IMR-90 (cell line): ENCODE data around the gene TMEM184B. TPM values are rescaled to one million over a fixed set of nuclear protein-coding genes. Genes with fewer than 3 reads are reported as not detected.

Experiments used
- ATAC-seq: fragments of 200-7000 bp; cut with Tn5 transposase; 2 replicates; pipeline ENCODE4 v1.9.1; 2020; ENCODE audit warnings: low read depth, mild to moderate bottlenecking, moderate library complexity
- BruUV-seq: library from RNA; stranded (reverse); fragments of 400-500 nt; replicated peaks from 2 replicates; lab custom pipeline; 2021; lab: Mats Ljungman, UMichigan
- CTCF ChIA-PET: fragments of 300-600 bp; formaldehyde crosslinking; extraction: SDS; loops from one replicate; lab custom pipeline; 2021; ENCODE audit warnings: antibody characterized with exemption; lab: Yijun Ruan, JAX
- POLR2A ChIA-PET: fragments of 300-600 bp; sonication (Branson Sonifier 250); formaldehyde crosslinking; loops from one replicate; lab custom pipeline; 2022; ENCODE audit warnings: antibody characterized with exemption; ENCODE audit not compliant: unreplicated experiment; lab: Charles Lee
- DNase-seq: peaks from one replicate; pipeline ENCODE4 v3.0.0; 2013
- H2AFZ ChIP-seq: replicated peaks from 2 replicates; pipeline ENCODE3; 2013; ENCODE audit warnings: low read length, mild to moderate bottlenecking; ENCODE audit not compliant: poor library complexity
- H2AK5ac ChIP-seq: 2 replicates; pipeline ENCODE4 v1.6.1; 2013; ENCODE audit warnings: low read depth, low read length, inconsistent platforms
- H2AK9ac ChIP-seq: replicated peaks from 2 replicates; pipeline ENCODE3; 2013; ENCODE audit warnings: mild to moderate bottlenecking, low read depth, low read length, moderate library complexity; ENCODE audit not compliant: poor library complexity
- H2BK120ac ChIP-seq: 2 replicates; pipeline ENCODE4 v1.6.1; 2013; ENCODE audit warnings: low read depth, low read length, inconsistent platforms
- H2BK15ac ChIP-seq: 3 replicates; pipeline ENCODE4 v1.6.1; 2013; ENCODE audit warnings: low read depth, low read length, inconsistent platforms
- H2BK20ac ChIP-seq: 2 replicates; pipeline ENCODE4 v1.6.1; 2013; ENCODE audit warnings: low read depth, mild to moderate bottlenecking, inconsistent platforms, low read length, moderate library complexity
- H2BK5ac ChIP-seq: 2 replicates; pipeline ENCODE4 v1.6.1; 2013; ENCODE audit warnings: mild to moderate bottlenecking, low read depth, low read length, inconsistent platforms; ENCODE audit not compliant: poor library complexity, severe bottlenecking
- H3K14ac ChIP-seq: replicated peaks from 2 replicates; pipeline ENCODE4 v1.6.1; 2013; ENCODE audit warnings: low read depth, low read length, inconsistent platforms
- H3K18ac ChIP-seq: 2 replicates; pipeline ENCODE4 v1.6.1; 2013; ENCODE audit warnings: low read depth, low read length, control low read depth
- H3K23ac ChIP-seq: 2 replicates; pipeline ENCODE4 v1.6.1; 2013; ENCODE audit warnings: low read depth, low read length, inconsistent platforms
- H3K27ac ChIP-seq: 2 replicates; pipeline ENCODE4 v1.5.1; 2013; ENCODE audit warnings: mild to moderate bottlenecking, control low read depth, low read length; ENCODE audit not compliant: insufficient read depth
- H3K27me3 ChIP-seq: 2 replicates; pipeline ENCODE4 v1.6.1; 2013; ENCODE audit warnings: low read length; ENCODE audit not compliant: control insufficient read depth, insufficient read depth
- H3K36me3 ChIP-seq: 2 replicates; pipeline ENCODE4 v1.6.1; 2013; ENCODE audit warnings: low read length, mixed read lengths; ENCODE audit not compliant: control insufficient read depth, insufficient read depth
- H3K4ac ChIP-seq: 2 replicates; pipeline ENCODE4 v1.6.1; 2013; ENCODE audit warnings: low read depth, low read length, inconsistent platforms
- H3K4me1 ChIP-seq: 2 replicates; pipeline ENCODE4 v1.6.1; 2013; ENCODE audit warnings: low read length, mixed read lengths; ENCODE audit not compliant: control insufficient read depth, insufficient read depth
- H3K4me2 ChIP-seq: 2 replicates; pipeline ENCODE4 v1.6.1; 2013; ENCODE audit warnings: low read depth, mild to moderate bottlenecking, control low read depth, low read length, moderate library complexity
- H3K4me3 ChIP-seq: 2 replicates; pipeline ENCODE4 v1.5.1; 2013; ENCODE audit warnings: low read depth, mild to moderate bottlenecking, control low read depth, low read length, moderate library complexity; ENCODE audit not compliant: insufficient read depth
- H3K56ac ChIP-seq: 2 replicates; pipeline ENCODE4 v1.6.1; 2013; ENCODE audit warnings: low read length, inconsistent platforms; ENCODE audit not compliant: insufficient read depth; ENCODE audit errors: extremely low read depth
- H3K79me1 ChIP-seq, 2 experiments: 2 replicates each; pipeline ENCODE4 v1.6.1; 2013; ENCODE audit warnings: low read length in 2 of 2, inconsistent platforms in 1 of 2, low read depth in 1 of 2
- H3K9ac ChIP-seq: 2 replicates; pipeline ENCODE4 v1.6.1; 2013; ENCODE audit warnings: low read depth, low read length, control low read depth
- H3K9me1 ChIP-seq: 2 replicates; pipeline ENCODE4 v1.6.1; 2013; ENCODE audit warnings: low read length, inconsistent platforms; ENCODE audit not compliant: insufficient read depth
- H3K9me3 ChIP-seq: 2 replicates; pipeline ENCODE4 v1.6.1; 2013; ENCODE audit warnings: low read length; ENCODE audit not compliant: control insufficient read depth, insufficient read depth
- H4K20me1 ChIP-seq: 2 replicates; pipeline ENCODE4 v1.6.1; 2013; ENCODE audit warnings: low read length, inconsistent platforms; ENCODE audit not compliant: insufficient read depth
- H4K5ac ChIP-seq: 2 replicates; pipeline ENCODE4 v1.6.1; 2013; ENCODE audit warnings: mild to moderate bottlenecking, low read depth, low read length, control low read depth
- H4K8ac ChIP-seq, 2 experiments: 2 replicates each; pipeline ENCODE4 v1.6.1; 2013; ENCODE audit warnings: low read depth in 2 of 2, low read length in 2 of 2, control low read depth in 1 of 2, inconsistent platforms in 1 of 2
- H4K91ac ChIP-seq: 2 replicates; pipeline ENCODE4 v1.6.1; 2013; ENCODE audit warnings: low read depth, low read length, inconsistent platforms; ENCODE audit not compliant: insufficient read depth
- BHLHE40 ChIP-seq: fragments of 150-350 bp; IDR thresholded peaks from 2 replicates; pipeline ENCODE4 v1.6.1; 2016; ENCODE audit warnings: mild to moderate bottlenecking, low read depth, low read length
- CEBPB ChIP-seq: IDR thresholded peaks from 2 replicates; pipeline ENCODE4 v1.6.1; 2012; ENCODE audit warnings: low read depth, low read length, improper control_type of control experiment
- CHD1 ChIP-seq: IDR thresholded peaks from 2 replicates; pipeline ENCODE4 v1.6.1; 2012; ENCODE audit warnings: low read depth, low read length, improper control_type of control experiment
- FOS ChIP-seq: fragments of 150-350 bp; IDR thresholded peaks from 2 replicates; pipeline ENCODE4 v1.6.1; 2016; ENCODE audit warnings: low read depth, low read length
- MAFK ChIP-seq: IDR thresholded peaks from 2 replicates; pipeline ENCODE4 v1.6.1; 2012; ENCODE audit warnings: low read depth, low read length, improper control_type of control experiment
- MAZ ChIP-seq: IDR thresholded peaks from 2 replicates; pipeline ENCODE4 v1.6.1; 2012; ENCODE audit warnings: low read depth, mild to moderate bottlenecking, low read length, improper control_type of control experiment, moderate library complexity, borderline replicate concordance
- MXI1 ChIP-seq: IDR thresholded peaks from 2 replicates; pipeline ENCODE4 v1.6.1; 2012; ENCODE audit warnings: low read depth, mild to moderate bottlenecking, low read length, moderate library complexity, borderline replicate concordance
- NFE2L2 ChIP-seq: fragments of 150-350 bp; IDR thresholded peaks from 2 replicates; pipeline ENCODE4 v1.6.1; 2016; ENCODE audit warnings: low read depth, mild to moderate bottlenecking, low read length
- POLR2A ChIP-seq: IDR thresholded peaks from 2 replicates; pipeline ENCODE4 v1.6.1; 2012; ENCODE audit warnings: mild to moderate bottlenecking, low read depth, low read length
- RFX5 ChIP-seq: IDR thresholded peaks from 2 replicates; pipeline ENCODE4 v1.8.0; 2012; ENCODE audit warnings: low read depth, mild to moderate bottlenecking, low read length, moderate library complexity
- SMC3 ChIP-seq: fragments of 150-350 bp; IDR thresholded peaks from 2 replicates; pipeline ENCODE4 v1.6.1; 2016; ENCODE audit warnings: low read depth, mild to moderate bottlenecking, antibody characterized with exemption, low read length, moderate library complexity
- WGBS, 2 experiments: methylation state at CpG; one replicate each; pipeline versions ENCODE4 v1.1.5 to v1.1.7; 2013; ENCODE audit warnings: missing lambda C conversion rate in 2 of 2; ENCODE audit not compliant: insufficient read length in 1 of 2; ENCODE audit errors: extremely low coverage in 2 of 2; 5-methylcytosine and 5-hydroxymethylcytosine counted together
- dilution Hi-C: fragments of 300-500 bp; cut with HindIII; formaldehyde crosslinking; loops from one replicate; pipeline ENCODE4 v1.14.3; 2018; ENCODE audit warnings: low sequenced_read_pairs; ENCODE audit not compliant: unreplicated experiment
- in situ Hi-C: fragments of 300-500 bp; cut with MboI; formaldehyde crosslinking; loops from 3 replicates; pipeline ENCODE4 v1.14.3; 2019; ENCODE audit warnings: low sequenced_read_pairs, inconsistent platforms, mixed read lengths
- intact Hi-C: fragments of 100-400 bp; cut with micrococcal nuclease; formaldehyde crosslinking; loops from 2 replicates; pipeline ENCODE4 v1.10.0; 2022
- polyA plus RNA-seq, 3 experiments: library from polyadenylated mRNA; depleted of rRNA; stranded (reverse); fragments of >200 nt; gene quantifications; 2 replicates each; pipeline ENCODE4 v1.2.3, GENCODE V29; 2012; ENCODE audit warnings: low replicate concordance in 1 of 3
- total RNA-seq: library from RNA; depleted of rRNA; stranded (reverse); fragments of >200 nt; gene quantifications from 2 replicates; pipeline ENCODE4 v1.2.3, GENCODE V29; 2012
- TF ChIP-seq, protein P1 (sequence below): fragments of 150-350 bp; IDR thresholded peaks from 2 replicates; pipeline ENCODE4 v1.6.1; 2016; ENCODE audit warnings: low read depth, mild to moderate bottlenecking, low read length, moderate library complexity, borderline replicate concordance
- TF ChIP-seq, protein P2 (sequence below): conservative IDR thresholded peaks from 2 replicates; pipeline ENCODE4 v1.5.1; 2012; ENCODE audit warnings: mild to moderate bottlenecking, low read depth, low read length, improper control_type of control experiment
- TF ChIP-seq, protein P3 (sequence below): fragments of 150-350 bp; IDR thresholded peaks from 2 replicates; pipeline ENCODE4 v1.6.1; 2017; ENCODE audit warnings: mild to moderate bottlenecking, antibody characterized with exemption, low read length, low read depth

TMEM184B gene
- total and polyA plus RNA-seq, 2 of the 4 experiments (the other 2 are of a cell fraction): 9.1 to 81.1 TPM

GRCh38 chr22:38171927-38172831 is 100.6 kb downstream of the TMEM184B start:
- Histone ChIP-seq H3K4me2 (0 out of 2 replicates have a peak overlapping the region, but pooled peaks have one; percentile 14), H2BK120ac (peak overlapping the region; percentile 68), H4K91ac (peak overlapping the region; percentile 81), H2AK9ac (peak overlapping the region; percentile 25), H2AFZ (peak overlapping the region; percentile 79), H4K8ac (peak overlapping the region; percentile 43 to 79; a peak in 3 of 4 replicates), H3K9me3 (no peaks in the 10 kb centered on the region), H3K4me3 (no peak overlapping the region), H3K9me1 (peaks cover 25% of the 10 kb centered on the region), H4K20me1 (no peaks in the 10 kb centered on the region), H2AK5ac (peak overlapping the region; percentile 82), H3K14ac (peak overlapping the region; percentile 17; the same call in 1 of the 2 replicates), H3K27ac (peak overlapping the region; percentile 30), H3K56ac (no peak overlapping the region), H3K36me3 (no peaks in the 10 kb centered on the region), H3K18ac (peak overlapping the region; percentile 47; the same call in 1 of the 2 replicates), H4K5ac (peak overlapping the region; percentile 69), H3K4me1 (peaks cover 25% of the 10 kb centered on the region), H3K23ac (no peak overlapping the region), H2BK5ac (no peak overlapping the region), H3K9ac (no peak overlapping the region), H2BK20ac (peak overlapping the region; percentile 57), H3K27me3 (no peaks in the 10 kb centered on the region), H3K4ac (peak overlapping the region; percentile 58), H3K79me1 (peaks cover 0 to 22% of the 10 kb centered on the region in 2 experiments; a peak in 2 of 4 replicates), H2BK15ac (peak overlapping the region; percentile 83; the same call in 2 of the 3 replicates)
- 53% methylated on average over 4 of the region's 16 CpGs; no CpG with 5 or more reads in 1 of the 2 experiments for WGBS, 2 experiments
- CTCF ChIA-PET: no interaction called here
- in situ Hi-C loops: no loop called here
- BruUV-seq: no TSS peak
- DNase-seq (peak; percentile 51), ATAC-seq (peak; percentile 19)
- dilution Hi-C loops: no loop called here
- POLR2A ChIA-PET: no interaction called here
- intact Hi-C loops: no loop called here
- no peak for TF ChIP-seq BHLHE40
- no peak for TF ChIP-seq NFE2L2
- TF ChIP-seq MAZ: no peak
- no peak for TF ChIP-seq FOS
- no peak for TF ChIP-seq RFX5
- TF ChIP-seq, protein P1, sequence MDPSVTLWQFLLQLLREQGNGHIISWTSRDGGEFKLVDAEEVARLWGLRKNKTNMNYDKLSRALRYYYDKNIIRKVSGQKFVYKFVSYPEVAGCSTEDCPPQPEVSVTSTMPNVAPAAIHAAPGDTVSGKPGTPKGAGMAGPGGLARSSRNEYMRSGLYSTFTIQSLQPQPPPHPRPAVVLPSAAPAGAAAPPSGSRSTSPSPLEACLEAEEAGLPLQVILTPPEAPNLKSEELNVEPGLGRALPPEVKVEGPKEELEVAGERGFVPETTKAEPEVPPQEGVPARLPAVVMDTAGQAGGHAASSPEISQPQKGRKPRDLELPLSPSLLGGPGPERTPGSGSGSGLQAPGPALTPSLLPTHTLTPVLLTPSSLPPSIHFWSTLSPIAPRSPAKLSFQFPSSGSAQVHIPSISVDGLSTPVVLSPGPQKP: no peak
- TF ChIP-seq POLR2A: no peak
- TF ChIP-seq, protein P2, sequence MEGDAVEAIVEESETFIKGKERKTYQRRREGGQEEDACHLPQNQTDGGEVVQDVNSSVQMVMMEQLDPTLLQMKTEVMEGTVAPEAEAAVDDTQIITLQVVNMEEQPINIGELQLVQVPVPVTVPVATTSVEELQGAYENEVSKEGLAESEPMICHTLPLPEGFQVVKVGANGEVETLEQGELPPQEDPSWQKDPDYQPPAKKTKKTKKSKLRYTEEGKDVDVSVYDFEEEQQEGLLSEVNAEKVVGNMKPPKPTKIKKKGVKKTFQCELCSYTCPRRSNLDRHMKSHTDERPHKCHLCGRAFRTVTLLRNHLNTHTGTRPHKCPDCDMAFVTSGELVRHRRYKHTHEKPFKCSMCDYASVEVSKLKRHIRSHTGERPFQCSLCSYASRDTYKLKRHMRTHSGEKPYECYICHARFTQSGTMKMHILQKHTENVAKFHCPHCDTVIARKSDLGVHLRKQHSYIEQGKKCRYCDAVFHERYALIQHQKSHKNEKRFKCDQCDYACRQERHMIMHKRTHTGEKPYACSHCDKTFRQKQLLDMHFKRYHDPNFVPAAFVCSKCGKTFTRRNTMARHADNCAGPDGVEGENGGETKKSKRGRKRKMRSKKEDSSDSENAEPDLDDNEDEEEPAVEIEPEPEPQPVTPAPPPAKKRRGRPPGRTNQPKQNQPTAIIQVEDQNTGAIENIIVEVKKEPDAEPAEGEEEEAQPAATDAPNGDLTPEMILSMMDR: no peak
- no peak for TF ChIP-seq CEBPB
- TF ChIP-seq, protein P3, sequence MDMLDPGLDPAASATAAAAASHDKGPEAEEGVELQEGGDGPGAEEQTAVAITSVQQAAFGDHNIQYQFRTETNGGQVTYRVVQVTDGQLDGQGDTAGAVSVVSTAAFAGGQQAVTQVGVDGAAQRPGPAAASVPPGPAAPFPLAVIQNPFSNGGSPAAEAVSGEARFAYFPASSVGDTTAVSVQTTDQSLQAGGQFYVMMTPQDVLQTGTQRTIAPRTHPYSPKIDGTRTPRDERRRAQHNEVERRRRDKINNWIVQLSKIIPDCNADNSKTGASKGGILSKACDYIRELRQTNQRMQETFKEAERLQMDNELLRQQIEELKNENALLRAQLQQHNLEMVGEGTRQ: no peak
- no peak for TF ChIP-seq MAFK
- TF ChIP-seq MXI1: no peak
- no peak for TF ChIP-seq SMC3
- TF ChIP-seq CHD1: no peak
